Activated CD8-positive, alpha-beta memory T cell treated with anti-CD3 and anti-CD28 coated beads for 24 hours (primary cell): ENCODE results near the gene ITGB1.

Experiments used
- DNase-seq: peaks from one replicate; pipeline ENCODE4 v3.0.0-alpha.2; 2020

Gene ITGB1

GRCh38 chr10:32882076-32882475 lies 76.0 kb downstream of the ITGB1 start:
- no peak for DNase-seq

GRCh38 chr10:32878646-32879045 lies 79.4 kb downstream of the ITGB1 start:
- DNase-seq = no peak

GRCh38 chr10:32877915-32878314 lies 80.1 kb downstream of the ITGB1 start:
- no peak for DNase-seq

- DNase-seq = no peak
Measured at GRCh38 chr10:32865170-32865569, 92.9 kb downstream of the ITGB1 start.

- no peak for DNase-seq
Measured at GRCh38 chr10:32854435-32854834, 103.6 kb downstream of the ITGB1 start.

- no peak for DNase-seq
Measured at GRCh38 chr10:32851301-32851700, 106.7 kb downstream of the ITGB1 start.
